ENCODE measurements around the gene MISP3.
"Not testable (repeated sequence)": the region's sequence is repeated elsewhere in the genome, so short reads cannot be mapped to it uniquely, and the experiment has no call there.

The MISP3 gene

DNA sequence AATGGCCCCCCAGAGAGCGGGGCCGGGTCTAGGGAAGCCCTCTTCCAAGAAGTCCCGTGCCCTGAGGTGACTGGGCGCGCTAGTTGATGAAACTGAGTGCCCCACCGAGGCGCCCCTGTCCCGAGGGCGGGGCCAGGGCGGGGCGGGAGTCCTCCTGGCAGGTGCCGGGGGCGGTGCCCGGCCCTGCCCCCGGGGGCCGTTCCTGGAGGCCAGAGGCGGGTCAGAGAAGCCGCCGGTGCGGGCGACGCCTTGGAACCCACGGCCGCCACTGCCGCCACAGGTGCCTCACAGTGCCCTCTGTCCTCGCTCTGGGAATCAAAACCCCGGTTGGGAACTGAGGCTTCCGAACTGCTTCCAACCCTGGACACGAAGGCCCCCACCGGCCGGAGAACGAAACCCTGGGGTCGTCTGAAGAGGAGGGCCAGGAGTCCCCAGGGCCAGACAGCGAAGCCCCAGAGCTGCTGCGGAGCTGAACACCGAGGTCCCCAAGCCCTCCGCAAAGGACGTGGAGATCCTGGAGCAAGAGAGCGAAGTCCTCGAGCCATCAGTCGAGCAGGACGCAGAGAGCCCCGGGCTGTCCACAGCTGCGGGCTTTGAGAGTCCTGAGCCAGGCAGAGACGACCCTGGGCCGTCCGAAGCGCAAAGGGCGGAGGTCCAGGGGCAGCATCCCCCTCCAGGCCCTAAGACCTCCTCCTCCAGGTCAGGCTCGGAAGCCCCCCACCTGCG lies at the start of gene MISP3:
Gene MISP3 (plus strand): TSS at position 252 of the 726 bp plus-strand sequence. CDS start 524 bp downstream, outside the sequence.
- peak; percentile 31 for DNase-seq

GRCh38 chr19:14023404-14024235 lies 49.0 kb upstream of the MISP3 start:
- DNase-seq: no peak

GRCh38 chr19:14026652-14027192 lies 45.9 kb upstream of the MISP3 start:
- not testable (repeated sequence) for DNase-seq

- DNase-seq: no peak
Observed at GRCh38 chr19:14027856-14028450, 44.6 kb upstream of the MISP3 start, which contains the start of gene RLN3. Gene RLN3 (plus strand): TSS chr19:14028148. CDS start chr19:14028205, 57 bp downstream.

GRCh38 chr19:14028901-14029300 lies 43.7 kb upstream of the MISP3 start:
- DNase-seq: no peak

DNA sequence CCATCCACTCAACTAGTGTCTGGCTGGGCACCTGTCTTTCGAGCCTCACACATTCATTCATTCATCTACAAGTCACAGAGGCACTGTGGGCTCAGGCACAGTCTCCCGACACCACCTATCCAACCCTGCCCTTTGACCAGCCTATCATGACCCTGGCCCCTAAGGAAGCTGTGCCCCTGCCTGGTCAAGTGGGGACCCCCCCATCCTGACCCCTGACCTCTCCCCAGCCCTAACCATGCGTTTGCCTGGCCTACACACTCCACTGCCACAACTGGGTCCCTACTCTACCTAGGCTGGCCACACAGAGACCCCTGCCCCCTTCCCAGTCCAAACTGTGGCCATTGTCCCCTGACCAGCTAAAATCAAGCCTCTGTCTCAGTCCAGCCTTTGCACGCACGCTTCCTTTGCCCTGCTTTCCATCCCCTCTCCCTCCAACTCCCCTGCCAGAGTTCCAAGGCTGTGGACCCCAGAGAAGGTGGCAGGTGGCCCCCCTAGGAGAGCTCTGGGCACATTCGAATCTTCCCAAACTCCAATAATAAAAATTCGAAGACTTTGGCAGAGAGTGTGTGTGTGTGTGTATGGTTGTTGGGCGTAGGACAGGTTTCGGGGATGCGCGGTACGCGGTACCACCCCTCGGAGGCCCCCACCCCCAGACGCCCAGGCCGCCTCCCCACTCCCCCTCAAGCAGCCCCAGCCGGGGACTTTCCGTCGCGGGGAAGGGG lies 41.4 kb upstream of the MISP3 start:
- DNase-seq: no peak

DNA sequence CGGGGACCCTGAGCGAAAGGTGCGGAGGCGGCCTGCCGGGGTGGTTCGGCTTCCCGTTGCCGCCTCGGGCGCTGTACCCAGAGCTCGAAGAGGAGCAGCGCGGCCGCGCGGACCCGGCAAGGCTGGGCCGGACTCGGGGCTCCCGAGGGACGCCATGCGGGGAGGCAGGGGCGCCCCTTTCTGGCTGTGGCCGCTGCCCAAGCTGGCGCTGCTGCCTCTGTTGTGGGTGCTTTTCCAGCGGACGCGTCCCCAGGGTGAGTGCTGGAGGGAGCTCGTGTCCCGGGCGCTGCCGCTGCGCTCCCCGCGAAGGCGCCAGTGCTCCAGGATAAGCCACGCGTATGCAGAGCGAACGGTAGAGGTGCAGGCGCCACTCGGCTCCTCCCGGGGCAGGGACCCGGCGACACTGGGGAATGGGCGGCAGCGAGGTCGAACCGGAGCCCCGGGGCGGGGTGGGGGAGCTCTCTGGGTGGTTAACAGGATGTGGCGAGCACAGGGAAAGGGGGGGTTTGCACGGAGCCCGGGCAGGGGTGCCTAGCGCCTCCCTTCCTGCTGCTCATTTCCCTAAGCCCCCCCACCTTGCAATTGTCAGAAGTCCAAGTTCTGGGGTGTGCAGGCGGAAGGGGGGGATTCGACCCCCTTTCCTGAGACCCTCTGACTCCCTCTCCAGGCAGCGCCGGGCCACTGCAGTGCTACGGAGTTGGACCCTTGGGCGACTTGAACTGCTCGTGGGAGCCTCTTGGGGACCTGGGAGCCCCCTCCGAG lies 40.7 kb upstream of the MISP3 start, which contains the start of gene IL27RA:
Gene IL27RA (plus strand): TSS at position 44 of the 762 bp plus-strand sequence. CDS start 111 bp downstream, at position 155.
- DNase-seq: peak; percentile 84

DNA sequence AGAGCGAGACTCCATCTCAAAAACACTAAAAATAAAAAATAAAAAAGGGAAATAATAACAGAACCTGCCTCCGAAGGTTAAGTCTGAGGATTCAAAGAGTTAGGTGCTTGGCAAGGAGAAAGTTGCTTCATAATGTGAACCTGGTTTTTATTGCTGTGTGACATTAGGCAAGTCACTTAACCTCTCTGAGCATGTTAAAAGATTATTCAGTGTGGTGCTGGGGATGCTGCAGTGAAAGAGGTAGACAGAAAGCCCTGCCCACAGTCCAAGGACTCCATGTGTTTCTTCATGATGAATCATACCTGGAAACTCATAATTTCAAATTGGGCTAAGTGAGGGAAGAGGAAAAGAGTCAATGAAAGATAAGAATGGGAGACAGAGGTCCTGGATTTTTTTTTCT lies 38.6 kb upstream of the MISP3 start:
- DNase-seq: no peak

- DNase-seq: not testable (repeated sequence)
Observed at GRCh38 chr19:14035159-14035558, 37.4 kb upstream of the MISP3 start.

- DNase-seq: no peak
Observed at GRCh38 chr19:14035706-14036105, 36.9 kb upstream of the MISP3 start.

DNA sequence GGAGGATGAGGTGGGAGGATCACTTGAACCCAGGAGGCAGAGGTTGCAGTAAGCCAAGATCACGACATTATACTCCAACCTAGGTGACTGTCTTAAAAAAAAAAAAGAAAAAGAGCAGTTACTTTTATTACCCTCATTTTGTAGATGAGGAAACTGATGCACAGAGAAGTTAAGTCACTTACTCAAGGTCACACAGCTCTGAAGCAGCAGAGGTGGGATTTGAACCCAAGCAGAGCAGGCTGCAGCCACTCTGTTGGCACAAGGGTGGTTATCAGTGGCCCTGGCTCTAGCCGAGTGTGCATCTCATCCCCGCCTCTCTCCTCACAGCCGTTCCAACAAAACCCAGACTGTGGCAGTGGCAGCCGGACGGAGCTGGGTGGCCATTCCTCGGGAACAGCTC lies 33.4 kb upstream of the MISP3 start:
- no peak for DNase-seq

DNA sequence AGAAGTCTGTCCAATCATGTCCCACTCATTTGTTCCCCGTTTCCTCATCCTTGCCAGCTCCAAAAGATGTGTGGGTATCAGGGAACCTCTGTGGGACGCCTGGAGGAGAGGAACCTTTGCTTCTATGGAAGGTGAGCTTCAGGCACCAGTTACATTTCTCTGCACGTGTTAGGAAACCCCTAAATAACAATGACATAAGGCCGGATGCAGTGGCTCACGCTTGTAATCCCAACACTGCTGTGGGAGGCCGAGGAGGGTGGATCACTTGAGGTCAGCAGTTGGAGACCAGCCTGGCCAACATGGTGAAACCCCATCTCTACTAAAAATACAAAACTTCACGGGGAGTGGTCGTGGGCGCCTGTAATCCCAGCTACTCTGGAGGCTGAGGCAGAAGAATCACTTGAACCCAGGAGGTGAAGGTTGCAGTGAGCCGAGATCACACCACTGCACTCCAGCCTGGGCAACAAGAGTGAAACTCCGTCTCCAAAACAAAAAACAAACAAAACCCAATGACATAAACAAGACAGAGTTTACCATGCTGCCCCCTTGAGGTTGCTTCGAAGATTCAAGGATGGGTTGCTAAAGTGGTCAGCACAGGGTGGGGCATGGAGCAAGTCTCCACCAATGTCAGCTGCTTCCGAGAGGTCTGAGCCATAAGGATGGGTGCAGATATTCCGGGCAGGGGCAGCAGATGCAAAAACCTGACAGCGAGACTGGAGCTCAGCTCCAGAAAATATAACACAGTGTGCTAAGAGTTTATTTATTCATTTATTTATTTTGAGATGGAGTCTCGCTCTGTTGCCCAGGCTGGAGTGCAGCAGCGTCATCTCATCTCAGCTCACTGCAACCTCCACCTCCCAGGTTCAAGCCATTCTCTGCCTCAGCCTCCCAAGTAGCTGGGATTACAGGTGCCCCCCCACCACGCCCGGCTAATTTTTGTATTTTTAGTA lies 29.7 kb upstream of the MISP3 start:
- DNase-seq: not testable (repeated sequence)

DNA sequence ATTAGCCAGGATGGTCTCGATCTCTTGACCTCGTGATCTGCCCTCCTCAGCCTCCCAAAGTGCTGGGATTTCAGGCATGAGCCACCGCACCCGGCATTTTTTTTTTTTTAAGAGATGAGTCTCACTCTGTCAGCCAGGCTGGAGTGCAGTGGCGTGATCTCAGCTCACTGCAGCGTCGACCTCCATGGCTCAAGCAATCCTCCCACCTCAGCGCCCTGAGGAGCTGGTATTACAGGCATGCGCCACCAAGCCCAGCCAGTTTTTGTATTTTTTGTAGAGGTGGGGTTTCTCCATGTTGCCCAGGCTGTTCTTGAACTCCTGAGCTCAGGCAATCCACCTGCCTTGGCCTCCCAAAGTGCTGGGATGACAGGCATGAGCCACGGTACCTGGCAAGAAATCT lies 24.7 kb upstream of the MISP3 start:
- not testable (repeated sequence) for DNase-seq

DNA sequence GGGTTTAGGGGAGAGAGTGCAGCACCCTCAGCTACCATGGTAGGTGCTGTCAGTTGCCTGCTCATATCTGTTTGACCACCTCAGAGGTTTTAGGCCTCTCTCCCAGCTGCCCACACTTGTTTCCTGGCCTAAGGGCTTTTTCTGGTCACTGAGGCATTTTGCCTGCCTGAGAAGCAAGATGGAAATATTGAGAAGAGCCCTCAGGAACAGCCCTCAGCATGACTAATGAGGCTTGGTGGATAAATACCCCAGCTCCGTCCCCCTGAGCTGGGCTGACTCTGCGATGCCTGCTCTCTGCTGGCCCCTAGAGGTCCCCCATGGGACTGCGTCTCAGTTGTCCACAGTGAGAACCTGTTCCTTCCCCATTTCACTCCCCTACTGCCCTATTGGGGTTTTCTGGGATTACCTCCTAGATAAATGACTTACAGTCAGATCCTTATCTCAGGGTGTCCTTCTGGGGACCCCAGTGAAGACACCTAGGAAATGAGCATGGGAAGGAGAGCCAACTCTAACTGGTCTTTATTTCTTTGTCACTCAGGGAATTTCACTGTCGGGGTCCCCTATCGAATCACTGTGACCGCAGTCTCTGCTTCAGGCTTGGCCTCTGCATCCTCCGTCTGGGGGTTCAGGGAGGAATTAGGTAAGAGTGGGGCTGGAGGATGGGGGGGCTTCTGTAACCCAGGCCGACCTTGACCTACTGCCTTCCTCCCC lies 24.0 kb upstream of the MISP3 start:
- peak; percentile 81 for DNase-seq

DNA sequence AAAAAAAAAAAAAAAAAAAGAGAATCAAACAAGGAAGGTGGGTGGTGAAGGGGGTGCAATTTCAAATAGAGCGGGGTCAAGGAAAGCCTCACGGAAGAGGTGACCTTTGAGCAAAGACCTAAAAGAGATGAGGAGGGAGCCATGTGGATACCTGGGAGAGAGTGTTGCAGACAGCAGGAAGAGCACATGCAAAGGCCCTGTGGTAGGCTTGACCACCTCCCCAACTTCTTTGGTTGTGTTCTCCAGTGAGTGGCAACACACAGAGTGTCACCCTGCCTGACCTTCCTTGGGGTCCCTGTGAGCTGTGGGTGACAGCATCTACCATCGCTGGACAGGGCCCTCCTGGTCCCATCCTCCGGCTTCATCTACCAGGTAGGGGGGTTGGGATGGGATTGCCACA lies 22.1 kb upstream of the MISP3 start:
- DNase-seq: no peak

- not testable (repeated sequence) for DNase-seq
Observed at GRCh38 chr19:14050961-14051360, 21.6 kb upstream of the MISP3 start.

DNA sequence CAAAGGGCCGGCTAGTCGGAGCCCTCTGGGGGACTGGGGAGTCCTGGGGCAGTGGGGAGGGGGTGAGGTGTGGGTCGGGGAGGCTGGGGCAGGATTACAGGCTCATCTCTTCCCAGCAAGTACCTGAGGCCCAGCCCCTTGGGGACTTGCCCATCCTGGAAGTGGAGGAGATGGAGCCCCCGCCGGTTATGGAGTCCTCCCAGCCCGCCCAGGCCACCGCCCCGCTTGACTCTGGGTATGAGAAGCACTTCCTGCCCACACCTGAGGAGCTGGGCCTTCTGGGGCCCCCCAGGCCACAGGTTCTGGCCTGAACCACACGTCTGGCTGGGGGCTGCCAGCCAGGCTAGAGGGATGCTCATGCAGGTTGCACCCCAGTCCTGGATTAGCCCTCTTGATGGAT lies 20.6 kb upstream of the MISP3 start:
- DNase-seq: no peak

DNA sequence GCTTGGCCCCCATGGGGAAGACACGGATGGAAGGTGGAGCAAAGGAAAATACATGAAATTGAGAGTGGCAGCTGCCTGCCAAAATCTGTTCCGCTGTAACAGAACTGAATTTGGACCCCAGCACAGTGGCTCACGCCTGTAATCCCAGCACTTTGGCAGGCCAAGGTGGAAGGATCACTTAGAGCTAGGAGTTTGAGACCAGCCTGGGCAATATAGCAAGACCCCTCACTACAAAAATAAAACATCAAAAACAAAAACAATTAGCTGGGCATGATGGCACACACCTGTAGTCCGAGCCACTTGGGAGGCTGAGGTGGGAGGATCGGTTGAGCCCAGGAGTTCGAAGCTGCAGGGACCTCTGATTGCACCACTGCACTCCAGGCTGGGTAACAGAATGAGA lies 20.1 kb upstream of the MISP3 start:
- no peak for DNase-seq

DNA sequence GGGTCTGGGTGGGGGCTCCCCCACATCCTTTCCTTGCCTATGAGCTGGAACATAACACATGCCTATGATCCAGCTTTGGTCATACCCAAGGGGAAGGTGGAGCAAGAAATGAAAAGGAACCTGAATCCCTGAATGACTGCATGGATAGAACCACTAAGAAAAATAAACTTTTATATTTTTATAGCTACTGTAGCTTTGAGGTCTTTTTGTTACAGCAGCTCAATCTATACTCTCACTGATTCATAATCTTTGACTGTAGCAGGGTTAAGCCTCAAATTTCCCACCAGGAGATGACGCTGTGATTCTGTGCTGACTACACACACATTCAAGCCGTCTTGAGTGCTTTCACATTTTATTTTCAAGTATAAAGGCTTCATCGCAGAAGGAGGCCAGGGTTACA lies 19.6 kb upstream of the MISP3 start:
- DNase-seq: no peak

DNA sequence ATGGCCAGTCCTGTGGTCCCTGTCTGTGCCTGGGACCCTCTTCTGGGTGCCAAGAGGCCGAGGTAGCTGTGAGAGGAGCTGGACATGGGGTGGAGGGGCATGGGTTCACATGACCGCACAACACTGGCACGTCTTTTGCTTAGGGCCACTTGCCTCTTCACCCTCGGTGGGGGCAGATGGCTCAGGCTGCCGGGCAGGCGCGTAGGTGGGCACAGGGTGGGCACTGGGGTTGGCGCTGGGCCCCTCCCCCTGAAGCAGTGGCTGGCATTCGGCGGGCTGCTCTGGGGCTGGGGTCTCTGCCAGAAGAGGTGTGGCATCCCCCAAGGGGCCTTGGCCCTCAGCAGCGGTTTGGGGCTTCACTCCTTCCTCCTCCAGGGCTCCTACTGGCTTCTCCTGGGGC lies 19.1 kb upstream of the MISP3 start:
- no peak for DNase-seq
